Liver (tissue), 9 donors: ENCODE measurements around the gene MSI2. TPM values are rescaled to one million over a fixed set of nuclear protein-coding genes. Genes with fewer than 3 reads are reported as not detected.

Experiments
- DNase-seq: peaks from one replicate; pipeline ENCODE4 v3.0.0-alpha.2; 2017; ENCODE audit warnings: low spot score
- H3K27ac ChIP-seq, 2 donors: one replicate each; pipeline ENCODE4 v1.7.0; 2013; ENCODE audit warnings: inconsistent platforms in 2 of 2, low read length in 2 of 2, control low read depth in 1 of 2, low read depth in 1 of 2, mild to moderate bottlenecking in 1 of 2
- H3K27me3 ChIP-seq, 4 donors: one replicate each; pipeline versions ENCODE4 v1.6.1 to v1.7.0; 2013; ENCODE audit warnings: low read length in 3 of 4, inconsistent platforms in 1 of 4, mild to moderate bottlenecking in 1 of 4, moderate library complexity in 1 of 4; ENCODE audit not compliant: control insufficient read depth in 4 of 4, insufficient read depth in 4 of 4
- H3K36me3 ChIP-seq, 4 donors: one replicate each; pipeline versions ENCODE4 v1.6.1 to v1.7.0; 2013; ENCODE audit warnings: low read length in 3 of 4, mild to moderate bottlenecking in 3 of 4, low read depth in 1 of 4, moderate library complexity in 1 of 4; ENCODE audit not compliant: control insufficient read depth in 4 of 4, insufficient read depth in 3 of 4
- H3K4me1 ChIP-seq, 4 donors: one replicate each; pipeline versions ENCODE4 v1.6.1 to v1.7.0; 2013; ENCODE audit warnings: low read length in 3 of 4, mild to moderate bottlenecking in 3 of 4, moderate library complexity in 1 of 4; ENCODE audit not compliant: control insufficient read depth in 4 of 4, insufficient read depth in 4 of 4
- H3K4me3 ChIP-seq, 3 donors: one replicate each; pipeline versions ENCODE4 v1.6.1 to v1.7.0; 2013; ENCODE audit warnings: low read length in 3 of 3, control low read depth in 1 of 3, low read depth in 1 of 3, mild to moderate bottlenecking in 1 of 3
- H3K9ac ChIP-seq, 2 donors: one replicate each; pipeline ENCODE4 v1.7.0; 2013; ENCODE audit warnings: low read length in 2 of 2, mild to moderate bottlenecking in 2 of 2, moderate library complexity in 2 of 2, control low read depth in 1 of 2, low read depth in 1 of 2
- H3K9me3 ChIP-seq, 4 donors: one replicate each; pipeline versions ENCODE4 v1.6.1 to v1.7.0; 2013; ENCODE audit warnings: low read length in 3 of 4; ENCODE audit not compliant: control insufficient read depth in 4 of 4
- EGR1 ChIP-seq, 2 donors: IDR thresholded peaks; 2 replicates each; pipeline ENCODE4 v1.6.1; 2016 to 2018; ENCODE audit warnings: antibody characterized with exemption in 2 of 2, low read depth in 2 of 2
- FOXA1 ChIP-seq: IDR thresholded peaks from 2 replicates; pipeline ENCODE4 v1.6.1; 2016; ENCODE audit warnings: antibody characterized with exemption
- FOXA2 ChIP-seq: IDR thresholded peaks from 2 replicates; pipeline ENCODE4 v1.6.1; 2016; ENCODE audit warnings: antibody characterized with exemption
- GABPA ChIP-seq, 2 donors: IDR thresholded peaks in 1 of 2; conservative IDR thresholded peaks in 1 of 2; 2 replicates each; pipeline ENCODE4 v1.6.1; 2016; ENCODE audit warnings: antibody characterized with exemption in 2 of 2, mild to moderate bottlenecking in 1 of 2, moderate library complexity in 1 of 2
- HNF4A ChIP-seq, 2 donors: conservative IDR thresholded peaks; 2 replicates each; pipeline ENCODE4 v1.6.1; 2016; ENCODE audit warnings: antibody characterized with exemption in 2 of 2, mild to moderate bottlenecking in 2 of 2
- HNF4G ChIP-seq: IDR thresholded peaks from 2 replicates; pipeline ENCODE4 v1.6.1; 2016; ENCODE audit warnings: antibody characterized with exemption
- JUND ChIP-seq, 2 donors: IDR thresholded peaks; 2 replicates each; pipeline ENCODE4 v1.6.1; 2016; ENCODE audit warnings: antibody characterized with exemption in 2 of 2
- MAX ChIP-seq: IDR thresholded peaks from 2 replicates; pipeline ENCODE4 v1.6.1; 2016; ENCODE audit warnings: antibody characterized with exemption
- NR2F2 ChIP-seq: IDR thresholded peaks from 2 replicates; pipeline ENCODE4 v1.6.1; 2016; ENCODE audit warnings: antibody characterized with exemption
- RAD21 ChIP-seq, 2 donors: IDR thresholded peaks; 2 replicates each; pipeline ENCODE4 v1.6.1; 2016; ENCODE audit warnings: antibody characterized with exemption in 2 of 2, mild to moderate bottlenecking in 2 of 2
- RXRA ChIP-seq, 2 donors: IDR thresholded peaks; 2 replicates each; pipeline ENCODE4 v1.6.1; 2017 to 2018; ENCODE audit warnings: antibody characterized with exemption in 2 of 2, mild to moderate bottlenecking in 1 of 2
- SP1 ChIP-seq: IDR thresholded peaks from 2 replicates; pipeline ENCODE4 v1.6.1; 2018; ENCODE audit warnings: antibody characterized with exemption, mild to moderate bottlenecking
- TAF1 ChIP-seq: conservative IDR thresholded peaks from 2 replicates; pipeline ENCODE4 v1.6.1; 2016; ENCODE audit warnings: antibody characterized with exemption, mild to moderate bottlenecking
- YY1 ChIP-seq: IDR thresholded peaks from 2 replicates; pipeline ENCODE4 v1.6.1; 2016; ENCODE audit warnings: antibody characterized with exemption, mild to moderate bottlenecking
- WGBS: extraction: QIAGEN DNeasy Blood & Tissue Kit; methylation state at CpG from one replicate; pipeline ENCODE4 v1.1.7; 2013; 5-methylcytosine and 5-hydroxymethylcytosine counted together
- polyA plus RNA-seq, 2 donors: library from polyadenylated mRNA; stranded (reverse) in 1 of 2; unstranded in 1 of 2; fragments of 200-250 nt in 1 of 2; fragments of >200 nt in 1 of 2; fragmentation: Nextera tagmentation in 1 of 2; extraction: Ambion mirVana in 1 of 2; gene quantifications; one replicate each; pipeline versions ENCODE4 v1.2.1 to v1.2.3, GENCODE V29; 2013 to 2015
- total RNA-seq, 2 donors: library from RNA; depleted of rRNA; stranded (reverse); fragments of >200 nt; gene quantifications; one replicate each; pipeline ENCODE4 v1.2.3, GENCODE V29; 2014
- TF ChIP-seq, protein P1 (sequence below): IDR thresholded peaks from 2 replicates; pipeline ENCODE4 v1.6.1; 2016; ENCODE audit warnings: antibody characterized with exemption
- TF ChIP-seq, protein P2 (sequence below): IDR thresholded peaks from 2 replicates; pipeline ENCODE4 v1.6.1; 2016; ENCODE audit warnings: antibody characterized with exemption, mild to moderate bottlenecking
- TF ChIP-seq, protein P3 (sequence below): IDR thresholded peaks from 2 replicates; pipeline ENCODE4 v1.6.1; 2016; ENCODE audit warnings: antibody characterized with exemption
- TF ChIP-seq, protein P4 (sequence below): fragments of 150-350 bp; IDR thresholded peaks from 2 replicates; pipeline ENCODE4 v1.5.1; 2017; ENCODE audit warnings: improper control_type of control experiment, low read depth, low read length; ENCODE audit not compliant: missing input control
- donor health status: healthy.
- donor health status: healthy.
- donor health status: healthy.
- donor health status: healthy.
- donor health status: healthy.

The MSI2 gene
- total and polyA plus RNA-seq, 4 donors, result 5.7 to 15.6 (median 9.2) TPM

GRCh38 chr17:57540596-57540995 is 284.3 kb downstream of the MSI2 start:
- Histone ChIP-seq H3K27ac (no peak overlapping the region), H3K4me1 (peaks cover 0 to 4% (median 1%) of the 10 kb centered on the region in 4 donors), H3K9ac (no peak overlapping the region), H3K36me3 (no peaks in the 10 kb centered on the region), H3K9me3 (no peaks in the 10 kb centered on the region), H3K4me3 (no peak overlapping the region), H3K27me3 (no peaks in the 10 kb centered on the region)
- no peak for DNase-seq
- WGBS, result 99% methylated on average over 2 of the region's 2 CpGs
- no peak for TF ChIP-seq EGR1 (IDR thresholded peaks at IDR 0.05; ENCODE audit: low read depth in 2 of 2)
- TF ChIP-seq, protein P1, sequence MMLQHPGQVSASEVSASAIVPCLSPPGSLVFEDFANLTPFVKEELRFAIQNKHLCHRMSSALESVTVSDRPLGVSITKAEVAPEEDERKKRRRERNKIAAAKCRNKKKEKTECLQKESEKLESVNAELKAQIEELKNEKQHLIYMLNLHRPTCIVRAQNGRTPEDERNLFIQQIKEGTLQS, result no peak
- TF ChIP-seq JUND (IDR thresholded peaks at IDR 0.05), result no peak
- no peak for TF ChIP-seq HNF4G
- no peak for TF ChIP-seq SP1
- TF ChIP-seq, protein P2, sequence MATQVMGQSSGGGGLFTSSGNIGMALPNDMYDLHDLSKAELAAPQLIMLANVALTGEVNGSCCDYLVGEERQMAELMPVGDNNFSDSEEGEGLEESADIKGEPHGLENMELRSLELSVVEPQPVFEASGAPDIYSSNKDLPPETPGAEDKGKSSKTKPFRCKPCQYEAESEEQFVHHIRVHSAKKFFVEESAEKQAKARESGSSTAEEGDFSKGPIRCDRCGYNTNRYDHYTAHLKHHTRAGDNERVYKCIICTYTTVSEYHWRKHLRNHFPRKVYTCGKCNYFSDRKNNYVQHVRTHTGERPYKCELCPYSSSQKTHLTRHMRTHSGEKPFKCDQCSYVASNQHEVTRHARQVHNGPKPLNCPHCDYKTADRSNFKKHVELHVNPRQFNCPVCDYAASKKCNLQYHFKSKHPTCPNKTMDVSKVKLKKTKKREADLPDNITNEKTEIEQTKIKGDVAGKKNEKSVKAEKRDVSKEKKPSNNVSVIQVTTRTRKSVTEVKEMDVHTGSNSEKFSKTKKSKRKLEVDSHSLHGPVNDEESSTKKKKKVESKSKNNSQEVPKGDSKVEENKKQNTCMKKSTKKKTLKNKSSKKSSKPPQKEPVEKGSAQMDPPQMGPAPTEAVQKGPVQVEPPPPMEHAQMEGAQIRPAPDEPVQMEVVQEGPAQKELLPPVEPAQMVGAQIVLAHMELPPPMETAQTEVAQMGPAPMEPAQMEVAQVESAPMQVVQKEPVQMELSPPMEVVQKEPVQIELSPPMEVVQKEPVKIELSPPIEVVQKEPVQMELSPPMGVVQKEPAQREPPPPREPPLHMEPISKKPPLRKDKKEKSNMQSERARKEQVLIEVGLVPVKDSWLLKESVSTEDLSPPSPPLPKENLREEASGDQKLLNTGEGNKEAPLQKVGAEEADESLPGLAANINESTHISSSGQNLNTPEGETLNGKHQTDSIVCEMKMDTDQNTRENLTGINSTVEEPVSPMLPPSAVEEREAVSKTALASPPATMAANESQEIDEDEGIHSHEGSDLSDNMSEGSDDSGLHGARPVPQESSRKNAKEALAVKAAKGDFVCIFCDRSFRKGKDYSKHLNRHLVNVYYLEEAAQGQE, result no peak
- TF ChIP-seq GABPA (IDR thresholded peaks at IDR 0.05 in 1 of 2, conservative IDR thresholded peaks at IDR 0.05 in 1 of 2), result no peak
- TF ChIP-seq MAX, result no peak
- TF ChIP-seq TAF1, result no peak
- no peak for TF ChIP-seq FOXA1
- no peak for TF ChIP-seq YY1
- no peak for TF ChIP-seq RAD21 (IDR thresholded peaks at IDR 0.05)
- TF ChIP-seq RXRA (IDR thresholded peaks at IDR 0.05), result no peak
- TF ChIP-seq, protein P3, sequence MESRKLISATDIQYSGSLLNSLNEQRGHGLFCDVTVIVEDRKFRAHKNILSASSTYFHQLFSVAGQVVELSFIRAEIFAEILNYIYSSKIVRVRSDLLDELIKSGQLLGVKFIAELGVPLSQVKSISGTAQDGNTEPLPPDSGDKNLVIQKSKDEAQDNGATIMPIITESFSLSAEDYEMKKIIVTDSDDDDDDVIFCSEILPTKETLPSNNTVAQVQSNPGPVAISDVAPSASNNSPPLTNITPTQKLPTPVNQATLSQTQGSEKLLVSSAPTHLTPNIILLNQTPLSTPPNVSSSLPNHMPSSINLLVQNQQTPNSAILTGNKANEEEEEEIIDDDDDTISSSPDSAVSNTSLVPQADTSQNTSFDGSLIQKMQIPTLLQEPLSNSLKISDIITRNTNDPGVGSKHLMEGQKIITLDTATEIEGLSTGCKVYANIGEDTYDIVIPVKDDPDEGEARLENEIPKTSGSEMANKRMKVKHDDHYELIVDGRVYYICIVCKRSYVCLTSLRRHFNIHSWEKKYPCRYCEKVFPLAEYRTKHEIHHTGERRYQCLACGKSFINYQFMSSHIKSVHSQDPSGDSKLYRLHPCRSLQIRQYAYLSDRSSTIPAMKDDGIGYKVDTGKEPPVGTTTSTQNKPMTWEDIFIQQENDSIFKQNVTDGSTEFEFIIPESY, result no peak
- TF ChIP-seq HNF4A (conservative IDR thresholded peaks at IDR 0.05), result no peak
- TF ChIP-seq NR2F2, result no peak
- TF ChIP-seq, protein P4, sequence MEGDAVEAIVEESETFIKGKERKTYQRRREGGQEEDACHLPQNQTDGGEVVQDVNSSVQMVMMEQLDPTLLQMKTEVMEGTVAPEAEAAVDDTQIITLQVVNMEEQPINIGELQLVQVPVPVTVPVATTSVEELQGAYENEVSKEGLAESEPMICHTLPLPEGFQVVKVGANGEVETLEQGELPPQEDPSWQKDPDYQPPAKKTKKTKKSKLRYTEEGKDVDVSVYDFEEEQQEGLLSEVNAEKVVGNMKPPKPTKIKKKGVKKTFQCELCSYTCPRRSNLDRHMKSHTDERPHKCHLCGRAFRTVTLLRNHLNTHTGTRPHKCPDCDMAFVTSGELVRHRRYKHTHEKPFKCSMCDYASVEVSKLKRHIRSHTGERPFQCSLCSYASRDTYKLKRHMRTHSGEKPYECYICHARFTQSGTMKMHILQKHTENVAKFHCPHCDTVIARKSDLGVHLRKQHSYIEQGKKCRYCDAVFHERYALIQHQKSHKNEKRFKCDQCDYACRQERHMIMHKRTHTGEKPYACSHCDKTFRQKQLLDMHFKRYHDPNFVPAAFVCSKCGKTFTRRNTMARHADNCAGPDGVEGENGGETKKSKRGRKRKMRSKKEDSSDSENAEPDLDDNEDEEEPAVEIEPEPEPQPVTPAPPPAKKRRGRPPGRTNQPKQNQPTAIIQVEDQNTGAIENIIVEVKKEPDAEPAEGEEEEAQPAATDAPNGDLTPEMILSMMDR, result no peak
- no peak for TF ChIP-seq FOXA2
